GM12864 (cell line): Measurements from ENCODE around the gene SH2D1A.

ENCODE experiments used
- DNase-seq: peaks from one replicate; pipeline ENCODE4 v3.0.0-alpha.2; 2011; ENCODE audit warnings: low read depth
- H3K4me3 ChIP-seq: 2 replicates; pipeline ENCODE4 v1.5.1; 2011; ENCODE audit warnings: mild to moderate bottlenecking, low read depth, low read length, control low read depth
- CTCF ChIP-seq: IDR thresholded peaks from 2 replicates; pipeline ENCODE4 v1.5.1; 2011; ENCODE audit warnings: low read depth, mild to moderate bottlenecking, moderate library complexity, low read length, control low read depth, inconsistent platforms; ENCODE audit errors: missing control alignments

Gene SH2D1A

GRCh38 chrX:124386401-124386800 is 40.0 kb downstream of the SH2D1A start:
- no peak for TF ChIP-seq CTCF
- no peak for DNase-seq
- H3K4me3 ChIP-seq, result no peak overlapping the region

- TF ChIP-seq CTCF, result peak; percentile 50
- DNase-seq, result peak; percentile 16
- H3K4me3 ChIP-seq, result no peak overlapping the region
These were observed 42.2 kb downstream of the SH2D1A start for GRCh38 chrX:124388562-124388961.

- TF ChIP-seq CTCF, result no peak
- DNase-seq, result no peak
- H3K4me3 ChIP-seq, result no peak overlapping the region
These were observed 46.4 kb downstream of the SH2D1A start for GRCh38 chrX:124392794-124393193.

- H3K4me3 ChIP-seq, result no peak overlapping the region
- no peak for DNase-seq
These were observed 46.9 kb downstream of the SH2D1A start for GRCh38 chrX:124393238-124393637.

GRCh38 chrX:124393659-124394058 is 47.3 kb downstream of the SH2D1A start:
- TF ChIP-seq CTCF, result no peak
- no peak for DNase-seq
- no peak overlapping the region for H3K4me3 ChIP-seq

More at GRCh38 chrX:124393238-124393637, 46.9 kb downstream of the SH2D1A start:
- TF ChIP-seq CTCF, result no peak

- no peak overlapping the region for H3K4me3 ChIP-seq
- DNase-seq, result no peak
- no peak for TF ChIP-seq CTCF
These were observed 49.0 kb downstream of the SH2D1A start for GRCh38 chrX:124395145-124395880.

- no peak for TF ChIP-seq CTCF
- DNase-seq, result no peak
- no peak overlapping the region for H3K4me3 ChIP-seq
These were observed 55.3 kb downstream of the SH2D1A start for GRCh38 chrX:124401696-124402095.
